22Rv1 (cell line): Measurements from ENCODE around the gene SORCS2.

Experiments used
- H3K27ac ChIP-seq: fragments of 450-650 bp; 2 replicates; pipeline ENCODE4 v1.5.1; 2017
- CTCF ChIP-seq: fragments of 450-650 bp; IDR thresholded peaks from 2 replicates; pipeline ENCODE4 v1.5.1; 2017; ENCODE audit warnings: mild to moderate bottlenecking
- ZFX ChIP-seq: fragments of 450-650 bp; IDR thresholded peaks from 2 replicates; pipeline ENCODE4 v1.6.1; 2017; ENCODE audit warnings: antibody characterized with exemption, borderline replicate concordance

Gene SORCS2

GRCh38 chr4:7353846-7354610 is 161.7 kb downstream of the SORCS2 start:
- no peak overlapping the region for H3K27ac ChIP-seq
- TF ChIP-seq CTCF, result no peak
- TF ChIP-seq ZFX, result no peak

GRCh38 chr4:7354927-7355326 is 162.6 kb downstream of the SORCS2 start:
- TF ChIP-seq ZFX, result no peak
- TF ChIP-seq CTCF, result no peak
- H3K27ac ChIP-seq, result no peak overlapping the region

- no peak overlapping the region for H3K27ac ChIP-seq
- TF ChIP-seq ZFX (no peak), CTCF (no peak)
These were observed 163.5 kb downstream of the SORCS2 start for GRCh38 chr4:7355795-7356194.

GRCh38 chr4:7356667-7357310 is 164.5 kb downstream of the SORCS2 start:
- TF ChIP-seq CTCF (no peak), ZFX (no peak)
- H3K27ac ChIP-seq, result no peak overlapping the region

- H3K27ac ChIP-seq, result no peak overlapping the region
- no peak for TF ChIP-seq CTCF
- TF ChIP-seq ZFX, result no peak
These were observed 165.0 kb downstream of the SORCS2 start for GRCh38 chr4:7357323-7357722.

- H3K27ac ChIP-seq, result no peak overlapping the region
- TF ChIP-seq ZFX (no peak), CTCF (no peak)
These were observed 165.9 kb downstream of the SORCS2 start for GRCh38 chr4:7358100-7358735.
